HG02678 (cell line): ENCODE results near the gene LDLRAD4.

ENCODE experiments used
- ATAC-seq: cut with Tn5 transposase; IDR thresholded peaks from one replicate; pipeline ENCODE4 v1.9.1; 2021; ENCODE audit warnings: mild to moderate bottlenecking, moderate library complexity; ENCODE audit not compliant: unreplicated experiment

LDLRAD4 gene

GRCh38 chr18:13218368-13218991 is at the start of gene LDLRAD4:
TSS of gene LDLRAD4 (plus strand) at chr18:13218760.
- ATAC-seq, result no peak

DNA sequence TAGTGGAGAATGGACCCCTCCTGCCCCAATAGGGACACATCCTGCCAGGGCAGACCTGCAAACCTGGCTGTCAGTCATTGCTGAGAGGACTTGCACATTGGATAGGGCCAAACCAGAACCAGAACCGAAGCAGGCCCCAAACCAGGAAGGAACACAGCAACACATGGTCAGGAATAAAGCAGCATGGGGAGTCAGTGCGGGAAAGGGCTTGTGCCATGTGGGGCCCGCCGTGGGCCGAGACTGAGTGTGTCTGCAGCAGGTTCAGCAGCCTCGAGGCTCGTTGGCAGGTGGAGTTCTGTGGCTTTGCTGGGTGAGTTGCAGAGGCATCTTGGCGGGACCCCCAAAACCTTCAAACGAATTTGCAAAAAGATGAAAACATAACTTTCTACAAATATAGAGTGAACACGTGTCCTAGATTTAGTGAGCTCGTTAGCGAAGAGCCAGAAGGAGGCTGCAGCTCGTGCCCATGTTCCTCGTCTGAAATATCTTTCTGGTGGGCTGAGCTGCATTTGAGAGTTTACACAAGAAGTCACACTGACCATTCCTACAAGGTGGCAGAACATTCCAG is 44.9 kb upstream of the LDLRAD4 start:
- ATAC-seq, result no peak

GRCh38 chr18:13175266-13175665 is 43.3 kb upstream of the LDLRAD4 start:
- no peak for ATAC-seq

DNA sequence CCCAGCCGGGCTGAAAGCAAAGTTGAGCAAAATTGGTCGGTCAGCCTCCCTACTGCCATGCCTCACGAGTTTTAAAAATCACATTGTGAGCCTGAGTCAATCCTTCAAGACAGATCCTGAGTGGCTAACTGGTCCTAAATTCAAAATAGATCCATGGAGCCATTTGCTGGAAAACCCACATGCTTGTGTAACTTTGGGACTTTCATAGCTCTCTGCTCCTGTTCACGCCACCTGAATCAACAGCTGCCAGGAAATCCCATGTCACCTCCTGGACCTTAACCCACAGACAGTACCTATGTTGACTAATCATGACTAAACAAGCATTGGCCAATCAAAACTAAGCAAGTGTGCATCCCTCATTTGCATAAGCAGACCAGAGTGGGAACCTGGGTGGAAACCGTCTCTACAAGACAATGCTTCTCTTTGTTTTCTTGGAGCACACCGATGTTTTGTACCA is 42.8 kb upstream of the LDLRAD4 start:
- ATAC-seq, result no peak

DNA sequence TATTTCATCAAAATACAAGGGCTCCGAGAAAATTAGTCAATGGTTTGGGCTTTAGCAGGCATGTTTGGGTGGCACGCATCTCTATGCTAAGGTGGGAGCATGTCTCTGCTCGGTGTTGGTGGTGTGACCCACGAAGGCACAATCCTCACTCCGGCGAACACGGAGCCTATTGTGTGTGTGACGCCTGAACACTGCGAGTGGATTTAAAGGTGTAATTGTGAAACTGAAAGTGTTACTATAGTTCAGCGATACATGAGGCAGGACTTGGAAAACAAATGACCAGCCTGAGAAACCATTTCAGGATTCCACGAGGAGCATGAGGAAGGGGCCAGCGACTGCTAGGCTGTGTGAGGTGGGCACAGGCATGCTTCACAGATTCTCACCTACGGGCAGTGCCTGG is 41.7 kb upstream of the LDLRAD4 start:
- ATAC-seq, result no peak

DNA sequence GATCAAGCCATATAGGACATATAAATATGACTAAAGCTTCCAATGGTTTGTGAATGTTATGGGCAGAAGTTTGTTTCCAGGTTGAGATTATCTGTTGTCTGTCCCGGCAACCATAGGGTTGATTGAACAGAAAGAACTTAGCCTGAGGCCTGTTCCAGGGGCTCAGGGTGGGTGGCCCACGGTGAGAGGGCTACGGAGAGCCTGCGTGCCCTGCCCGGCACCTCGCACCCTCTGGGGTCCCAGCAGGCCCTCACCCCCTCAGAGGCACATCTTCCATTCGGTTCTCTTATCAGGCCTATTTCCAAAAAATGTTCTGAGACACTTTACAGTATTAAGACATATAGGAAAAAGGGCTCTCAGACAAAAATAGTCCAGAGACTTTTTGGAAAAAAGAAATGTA is 40.4 kb upstream of the LDLRAD4 start:
- no peak for ATAC-seq

- no peak for ATAC-seq
These were observed 39.6 kb upstream of the LDLRAD4 start for GRCh38 chr18:13178976-13179375.

GRCh38 chr18:13179566-13180113 is 38.9 kb upstream of the LDLRAD4 start:
- ATAC-seq, result no peak

DNA sequence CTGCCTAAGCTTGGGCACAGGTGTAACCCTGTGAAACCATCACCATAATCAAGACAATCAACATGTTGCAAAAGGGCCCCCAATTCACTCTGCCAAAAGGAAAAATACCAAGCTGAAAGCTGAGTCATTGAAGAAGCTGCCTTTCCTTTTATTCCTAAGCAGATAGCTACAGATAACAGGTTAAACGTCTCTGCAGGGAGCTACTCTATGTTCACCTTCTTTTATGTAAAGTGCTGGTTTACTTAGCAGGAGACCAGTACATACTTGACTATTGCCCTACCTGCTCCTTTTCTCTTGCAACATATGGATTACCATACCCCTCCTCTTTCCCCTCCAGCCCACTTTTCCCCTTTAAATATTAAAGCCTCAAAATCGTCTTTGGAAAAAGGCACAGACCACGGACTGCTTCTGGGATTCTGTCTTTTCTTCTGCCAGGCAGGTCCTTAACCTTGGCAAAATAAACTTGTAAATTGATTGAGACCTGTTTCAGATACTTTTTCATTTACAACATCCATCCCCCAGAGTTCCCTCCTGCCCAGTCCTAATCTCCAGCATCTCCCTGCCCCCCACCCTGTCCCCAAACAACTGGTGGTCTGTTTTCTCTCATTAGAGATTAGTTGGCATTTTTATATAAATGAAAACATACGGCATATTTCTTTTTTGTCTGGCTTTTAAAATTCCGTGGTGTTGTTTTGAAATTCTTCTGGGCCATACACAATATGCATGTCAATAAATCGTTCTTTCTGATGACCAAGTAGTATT is 37.8 kb upstream of the LDLRAD4 start:
- ATAC-seq, result no peak

DNA sequence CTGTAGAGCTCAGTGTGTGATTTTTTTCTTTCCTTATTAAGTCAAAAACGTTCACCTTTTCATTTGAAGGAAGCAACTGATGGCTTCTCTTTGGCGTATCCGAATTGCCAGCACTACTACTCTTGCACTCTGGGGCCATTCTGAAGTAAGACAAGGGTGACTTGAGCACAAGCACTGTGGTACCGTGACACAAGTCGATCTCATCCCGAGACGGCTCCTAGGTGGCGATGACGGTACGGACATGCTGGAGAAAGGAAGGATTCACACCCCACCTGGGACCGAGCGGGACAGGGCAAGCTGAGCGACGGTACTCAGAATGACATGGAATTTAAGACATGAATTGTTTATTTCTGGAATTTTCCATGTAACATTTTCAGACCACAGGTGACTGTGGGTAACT is 36.8 kb upstream of the LDLRAD4 start:
- ATAC-seq, result no peak

- no peak for ATAC-seq
These were observed 35.2 kb upstream of the LDLRAD4 start for GRCh38 chr18:13183359-13183758.

DNA sequence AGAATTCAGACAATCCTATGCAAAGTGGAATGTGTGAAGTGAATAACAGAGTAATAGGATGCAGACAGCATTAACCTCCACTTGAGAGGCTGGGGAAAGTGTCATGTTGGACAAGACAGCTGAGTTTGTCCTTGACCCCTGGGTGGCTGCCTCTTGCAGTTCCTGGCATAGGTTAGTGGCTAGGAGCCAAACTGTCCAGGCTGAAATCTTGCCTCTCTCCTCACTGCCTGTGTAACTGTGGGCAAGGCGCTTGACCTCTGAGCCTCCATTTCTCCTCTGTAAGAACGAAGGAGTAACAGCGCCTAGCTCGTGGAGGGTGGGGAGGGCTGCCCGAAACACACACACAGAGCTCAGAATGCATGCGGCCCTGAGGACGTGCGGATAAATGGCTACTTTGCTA is 34.8 kb upstream of the LDLRAD4 start:
- ATAC-seq, result no peak

DNA sequence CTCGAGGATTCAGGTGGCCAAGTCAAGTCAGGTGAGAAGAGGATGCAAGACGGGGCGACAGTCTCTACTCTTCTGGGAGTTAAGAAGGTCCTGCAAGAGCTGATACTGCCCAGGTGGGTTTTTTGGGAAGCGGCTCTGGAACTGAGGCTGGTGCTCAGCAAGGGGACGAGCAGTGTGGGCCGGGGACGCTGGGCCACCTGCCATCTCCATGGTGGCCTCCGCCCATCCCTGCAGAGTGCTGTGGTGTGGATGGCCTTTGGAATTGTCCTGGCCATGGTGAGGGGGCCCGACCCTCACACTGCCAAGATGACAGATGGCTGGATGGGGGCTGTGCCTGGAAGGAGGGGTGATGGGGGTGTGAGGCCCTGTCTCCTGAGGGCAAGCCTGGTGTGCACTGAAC is 34.2 kb upstream of the LDLRAD4 start:
- no peak for ATAC-seq

- no peak for ATAC-seq
These were observed 32.8 kb upstream of the LDLRAD4 start for GRCh38 chr18:13185675-13186198.

DNA sequence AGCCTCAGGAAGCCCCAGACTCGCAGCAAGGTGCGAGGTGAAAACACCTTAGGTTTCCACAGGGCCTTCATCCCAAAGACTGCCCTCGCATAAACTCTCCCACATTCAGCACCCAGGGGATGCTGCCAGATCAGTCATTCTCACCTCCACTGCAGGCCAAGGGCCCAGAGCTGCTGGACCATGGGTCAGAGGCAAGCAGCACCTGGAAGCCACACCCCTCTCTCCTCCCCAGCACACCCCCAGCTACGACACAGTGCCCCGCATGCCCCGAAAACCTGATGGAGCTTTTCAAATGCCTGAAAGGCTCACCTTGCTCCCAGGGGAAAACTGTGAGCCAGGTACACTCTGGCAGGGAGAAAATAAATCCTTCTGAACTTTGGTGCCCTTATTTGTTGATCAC is 31.9 kb upstream of the LDLRAD4 start:
- ATAC-seq, result no peak

DNA sequence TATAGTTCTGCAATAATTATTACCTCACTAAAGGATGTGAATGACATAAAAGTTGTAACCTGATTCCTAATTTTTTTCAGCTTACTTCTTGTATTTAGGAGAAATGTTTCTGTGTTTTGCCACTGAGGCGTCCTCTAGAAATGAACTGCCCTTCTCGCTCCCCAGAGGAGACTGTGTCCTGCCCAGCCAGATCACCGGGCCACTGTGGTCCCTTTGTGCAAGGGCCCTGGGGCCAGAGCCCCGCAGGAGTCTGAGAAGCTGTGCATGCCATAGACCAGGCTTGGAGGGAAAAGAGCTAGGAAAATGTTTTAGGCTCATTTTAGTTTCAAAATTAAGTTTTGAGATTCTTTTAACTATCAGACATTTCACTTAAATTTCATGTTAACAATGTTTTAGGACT is 31.1 kb upstream of the LDLRAD4 start:
- ATAC-seq, result no peak

DNA sequence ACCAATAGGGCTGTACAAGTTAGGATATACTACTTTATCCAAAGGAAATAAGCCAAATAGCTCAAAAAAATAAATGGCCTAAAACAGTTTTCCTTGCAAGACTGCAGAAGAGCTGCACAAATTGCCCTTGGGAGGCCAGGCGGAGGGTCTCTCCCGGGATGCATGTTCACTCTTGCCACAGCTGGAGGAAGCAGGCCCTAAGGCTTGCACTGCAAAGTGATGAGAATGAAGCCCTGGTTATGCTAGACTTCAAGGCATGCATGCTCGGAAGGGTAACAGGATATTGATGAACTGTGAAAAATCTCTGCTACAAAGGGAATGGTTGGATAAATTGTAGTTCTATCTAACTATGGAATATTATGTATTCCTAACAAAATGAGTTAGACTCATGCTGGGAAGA is 27.5 kb upstream of the LDLRAD4 start:
- no peak for ATAC-seq

DNA sequence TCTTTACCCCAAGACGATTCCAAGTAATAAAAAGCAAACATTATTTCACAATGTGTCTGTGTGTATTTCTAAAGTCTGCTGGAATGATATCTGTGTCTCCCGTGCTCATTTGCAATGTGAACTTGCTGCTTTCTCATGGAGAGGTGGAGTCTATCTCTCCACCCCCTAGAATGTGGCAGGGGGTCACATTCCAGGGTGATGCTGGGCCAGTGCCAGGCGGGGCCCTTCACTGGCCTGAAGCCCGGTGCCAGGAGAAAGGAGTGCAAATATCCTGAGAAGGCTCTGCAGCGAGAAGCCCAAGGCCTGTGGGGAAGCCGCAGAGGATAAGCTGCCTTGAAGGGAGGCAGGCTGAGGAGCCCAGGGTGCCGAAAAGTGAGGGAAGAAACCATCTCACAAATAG is 26.8 kb upstream of the LDLRAD4 start:
- no peak for ATAC-seq

GRCh38 chr18:13192970-13193369 is 25.6 kb upstream of the LDLRAD4 start:
- ATAC-seq, result no peak

DNA sequence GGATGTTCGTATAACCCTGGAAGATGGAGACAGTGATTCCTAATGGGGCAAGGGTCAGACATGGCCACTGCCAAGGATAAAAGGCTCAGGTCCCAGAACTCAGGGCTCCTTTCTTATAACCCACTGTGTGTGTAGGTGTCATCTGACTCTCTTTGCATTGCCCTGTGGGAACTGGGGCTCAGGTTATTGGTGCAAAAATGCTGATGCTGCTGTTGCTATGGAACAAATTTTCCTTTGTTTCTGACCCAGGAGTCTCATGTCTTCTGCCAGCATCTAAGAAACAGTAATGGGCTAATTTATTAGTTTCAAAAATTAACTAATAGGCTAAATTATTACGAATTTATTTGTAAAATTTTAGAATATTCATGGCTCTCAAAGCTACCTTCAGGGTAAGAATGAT is 24.3 kb upstream of the LDLRAD4 start:
- ATAC-seq, result no peak

- ATAC-seq, result no peak
These were observed 19.9 kb upstream of the LDLRAD4 start for GRCh38 chr18:13198701-13199100.

DNA sequence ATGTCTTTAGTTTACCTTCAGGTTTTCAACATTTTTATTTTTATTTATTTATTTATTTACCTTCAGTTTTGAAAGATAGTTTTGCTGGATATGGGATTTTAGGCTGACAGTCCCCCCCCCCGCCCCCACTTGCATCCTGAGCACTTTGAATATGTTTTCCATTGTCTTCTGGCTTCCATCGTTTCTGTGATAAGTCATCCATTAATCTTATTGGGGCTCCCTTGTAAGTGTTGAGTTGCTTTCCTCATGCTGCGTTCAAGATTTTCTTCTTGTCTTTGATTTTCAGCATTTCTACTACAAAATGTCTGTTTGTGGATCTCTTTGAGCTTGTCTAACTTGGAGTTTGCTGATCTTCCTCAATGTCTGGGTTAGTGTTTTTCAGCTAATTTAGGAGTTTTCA is 19.4 kb upstream of the LDLRAD4 start:
- ATAC-seq, result no peak
